Bronchial epithelial cell (primary cell): ENCODE results near the gene COL20A1. TPM values are rescaled to one million over a fixed set of nuclear protein-coding genes. Genes with fewer than 3 reads are reported as not detected.
"Not testable (repeated sequence)": the region's sequence is repeated elsewhere in the genome, so short reads cannot be mapped to it uniquely, and the experiment has no call there.

Source experiments
- DNase-seq: peaks from one replicate; pipeline ENCODE4 v3.0.0-alpha.2; 2010; ENCODE audit warnings: low read depth
- FAIRE-seq: peaks from 2 replicates; lab custom pipeline; 2011; peaks lifted over from hg19 to GRCh38; lab: Jason Lieb, UNC
- H3K27me3 ChIP-seq: 2 replicates; pipeline ENCODE4 v1.5.1; 2011; ENCODE audit warnings: low read length; ENCODE audit not compliant: control insufficient read depth, insufficient read depth
- H3K36me3 ChIP-seq: 2 replicates; pipeline ENCODE4 v1.5.1; 2011; ENCODE audit warnings: low read length; ENCODE audit not compliant: control insufficient read depth, insufficient read depth
- H3K4me3 ChIP-seq: 2 replicates; pipeline ENCODE4 v1.5.1; 2011; ENCODE audit warnings: mild to moderate bottlenecking, low read depth, low read length, control low read depth
- CTCF ChIP-seq: IDR thresholded peaks from 2 replicates; pipeline ENCODE4 v1.5.1; 2011; ENCODE audit warnings: mild to moderate bottlenecking, moderate library complexity, low read length, control low read depth, inconsistent platforms; ENCODE audit not compliant: insufficient read depth, severe bottlenecking
- total RNA-seq: library from RNA; depleted of rRNA; stranded (reverse); fragments of >200 nt; gene quantifications from 2 replicates; pipeline ENCODE4 v1.2.1, GENCODE V29; 2014

Gene COL20A1
- total RNA-seq, 1 donor from 2014 or later: not detected

GRCh38 chr20:63379296-63379695 is 86.3 kb downstream of the COL20A1 start:
- TF ChIP-seq CTCF: no peak
- Histone ChIP-seq H3K4me3 (no peak overlapping the region), H3K36me3 (no peaks in the 10 kb centered on the region), H3K27me3 (peaks cover 4% of the 10 kb centered on the region)
- no peak for DNase-seq
- FAIRE-seq: no peak

- not testable (repeated sequence) for H3K4me3 ChIP-seq, H3K36me3 ChIP-seq, DNase-seq, H3K27me3 ChIP-seq
- FAIRE-seq: peak; percentile 28
Observed at GRCh38 chr20:63379872-63380271, 86.9 kb downstream of the COL20A1 start.

GRCh38 chr20:63380346-63380870 is 87.4 kb downstream of the COL20A1 start:
- TF ChIP-seq CTCF: no peak
- no peak for DNase-seq
- Histone ChIP-seq H3K27me3 (peaks cover 4% of the 10 kb centered on the region), H3K4me3 (no peak overlapping the region), H3K36me3 (no peaks in the 10 kb centered on the region)
- no peak for FAIRE-seq

- H3K27me3 ChIP-seq: no peaks in the 10 kb centered on the region
- DNase-seq (no peak), FAIRE-seq (no peak)
- H3K4me3 ChIP-seq: no peak overlapping the region
- no peaks in the 10 kb centered on the region for H3K36me3 ChIP-seq
- TF ChIP-seq CTCF: peak; percentile 91
Observed at GRCh38 chr20:63381781-63382431, 88.9 kb downstream of the COL20A1 start.

GRCh38 chr20:63382551-63383300 is 89.7 kb downstream of the COL20A1 start:
- Histone ChIP-seq H3K27me3 (no peaks in the 10 kb centered on the region), H3K36me3 (no peaks in the 10 kb centered on the region), H3K4me3 (no peak overlapping the region)
- FAIRE-seq (no peak), DNase-seq (no peak)
- TF ChIP-seq CTCF: no peak

GRCh38 chr20:63383556-63383955 is 90.6 kb downstream of the COL20A1 start:
- Histone ChIP-seq H3K4me3 (no peak overlapping the region), H3K36me3 (no peaks in the 10 kb centered on the region), H3K27me3 (no peaks in the 10 kb centered on the region)
- no peak for DNase-seq
- no peak for FAIRE-seq
- no peak for TF ChIP-seq CTCF
